Measurements from ENCODE around the gene FBL.

FBL gene

GRCh38 chr19:39805104-39805503 is 41.1 kb downstream of the FBL start:
- no peak for TF ChIP-seq EZH2phosphoT487 (conservative IDR thresholded peaks at IDR 0.05; ENCODE audit: low read length)
- TF ChIP-seq CTCF (IDR thresholded peaks at IDR 0.05; ENCODE audit: insufficient read depth, low read length, poor library complexity, severe bottlenecking), result no peak
- no peaks in the 10 kb centered on the region for H4K20me1 ChIP-seq (ENCODE audit: low read depth, low read length)
- H3K9me3 ChIP-seq (ENCODE audit: insufficient read depth, low read length), result no peaks in the 10 kb centered on the region
- H3K9ac ChIP-seq (ENCODE audit: low read length), result no peak overlapping the region
- no peaks in the 10 kb centered on the region for H3K9me2 ChIP-seq (replicated peaks; ENCODE audit: insufficient read depth, low read length)
- no peaks in the 10 kb centered on the region for H3K27me3 ChIP-seq (ENCODE audit: low read length)
- no peak overlapping the region for H3K27ac ChIP-seq (ENCODE audit: low read depth, low read length)
- H3K4me3 ChIP-seq (ENCODE audit: insufficient read depth, low read length, poor library complexity, severe bottlenecking), result no peak overlapping the region
- no peaks in the 10 kb centered on the region for H3K79me2 ChIP-seq (ENCODE audit: insufficient read depth, low read length)
- H3K36me3 ChIP-seq (ENCODE audit: low read length), result no peaks in the 10 kb centered on the region
- H3F3A ChIP-seq (ENCODE audit: insufficient read depth), result no peaks in the 10 kb centered on the region
- H3K4me2 ChIP-seq (ENCODE audit: low read depth, low read length, poor library complexity, severe bottlenecking), result no peak overlapping the region
- H2AFZ ChIP-seq (ENCODE audit: low read depth, low read length, severe bottlenecking), result no peak overlapping the region

GRCh38 chr19:39802958-39803357 is 43.2 kb downstream of the FBL start:
- Histone ChIP-seq H3K27ac (ENCODE audit: low read depth, low read length) (no peak overlapping the region), H4K20me1 (ENCODE audit: low read depth, low read length) (no peaks in the 10 kb centered on the region), H3K4me3 (ENCODE audit: insufficient read depth, low read length, poor library complexity, severe bottlenecking) (no peak overlapping the region), H3K27me3 (ENCODE audit: low read length) (no peaks in the 10 kb centered on the region), H3F3A (ENCODE audit: insufficient read depth) (no peaks in the 10 kb centered on the region), H2AFZ (ENCODE audit: low read depth, low read length, severe bottlenecking) (no peak overlapping the region), H3K79me2 (ENCODE audit: insufficient read depth, low read length) (no peaks in the 10 kb centered on the region), H3K9me3 (ENCODE audit: insufficient read depth, low read length) (no peaks in the 10 kb centered on the region), H3K9me2 (replicated peaks; ENCODE audit: insufficient read depth, low read length) (no peaks in the 10 kb centered on the region), H3K36me3 (ENCODE audit: low read length) (no peaks in the 10 kb centered on the region), H3K9ac (ENCODE audit: low read length) (no peak overlapping the region), H3K4me2 (ENCODE audit: low read depth, low read length, poor library complexity, severe bottlenecking) (no peak overlapping the region)
- TF ChIP-seq CTCF (IDR thresholded peaks at IDR 0.05; ENCODE audit: insufficient read depth, low read length, poor library complexity, severe bottlenecking) (no peak), EZH2phosphoT487 (conservative IDR thresholded peaks at IDR 0.05; ENCODE audit: low read length) (no peak)

GRCh38 chr19:39797083-39797482 is 49.1 kb downstream of the FBL start:
- no peak overlapping the region for H3K27ac ChIP-seq (ENCODE audit: low read depth, low read length)
- no peaks in the 10 kb centered on the region for H4K20me1 ChIP-seq (ENCODE audit: low read depth, low read length)
- H3K27me3 ChIP-seq (ENCODE audit: low read length), result no peaks in the 10 kb centered on the region
- no peaks in the 10 kb centered on the region for H3K79me2 ChIP-seq (ENCODE audit: insufficient read depth, low read length)
- no peak overlapping the region for H3K4me2 ChIP-seq (ENCODE audit: low read depth, low read length, poor library complexity, severe bottlenecking)
- no peak overlapping the region for H2AFZ ChIP-seq (ENCODE audit: low read depth, low read length, severe bottlenecking)
- no peaks in the 10 kb centered on the region for H3F3A ChIP-seq (ENCODE audit: insufficient read depth)
- no peak for TF ChIP-seq EZH2phosphoT487 (conservative IDR thresholded peaks at IDR 0.05; ENCODE audit: low read length)
- TF ChIP-seq CTCF (IDR thresholded peaks at IDR 0.05; ENCODE audit: insufficient read depth, low read length, poor library complexity, severe bottlenecking), result no peak
- H3K4me3 ChIP-seq (ENCODE audit: insufficient read depth, low read length, poor library complexity, severe bottlenecking), result no peak overlapping the region
- no peaks in the 10 kb centered on the region for H3K36me3 ChIP-seq (ENCODE audit: low read length)
- no peak overlapping the region for H3K9ac ChIP-seq (ENCODE audit: low read length)
- no peaks in the 10 kb centered on the region for H3K9me2 ChIP-seq (replicated peaks; ENCODE audit: insufficient read depth, low read length)
- H3K9me3 ChIP-seq (ENCODE audit: insufficient read depth, low read length), result no peaks in the 10 kb centered on the region

All from SU-DHL-6 (cell line).